IMR-90 (cell line): Measurements from ENCODE around the gene GTPBP4.

ENCODE experiments used
- BHLHE40 ChIP-seq: fragments of 150-350 bp; IDR thresholded peaks from 2 replicates; pipeline ENCODE4 v1.6.1; 2016; ENCODE audit warnings: mild to moderate bottlenecking, low read depth, low read length
- CEBPB ChIP-seq: IDR thresholded peaks from 2 replicates; pipeline ENCODE4 v1.6.1; 2012; ENCODE audit warnings: low read depth, low read length, improper control_type of control experiment
- FOS ChIP-seq: fragments of 150-350 bp; IDR thresholded peaks from 2 replicates; pipeline ENCODE4 v1.6.1; 2016; ENCODE audit warnings: low read depth, low read length
- MAZ ChIP-seq: IDR thresholded peaks from 2 replicates; pipeline ENCODE4 v1.6.1; 2012; ENCODE audit warnings: low read depth, mild to moderate bottlenecking, low read length, improper control_type of control experiment, moderate library complexity, borderline replicate concordance
- MXI1 ChIP-seq: IDR thresholded peaks from 2 replicates; pipeline ENCODE4 v1.6.1; 2012; ENCODE audit warnings: low read depth, mild to moderate bottlenecking, low read length, moderate library complexity, borderline replicate concordance
- POLR2A ChIP-seq: IDR thresholded peaks from 2 replicates; pipeline ENCODE4 v1.6.1; 2012; ENCODE audit warnings: mild to moderate bottlenecking, low read depth, low read length
- RAD21 ChIP-seq: IDR thresholded peaks from 2 replicates; pipeline ENCODE4 v1.6.1; 2012; ENCODE audit warnings: low read length, improper control_type of control experiment
- RCOR1 ChIP-seq: IDR thresholded peaks from 2 replicates; pipeline ENCODE4 v1.6.1; 2012; ENCODE audit warnings: mild to moderate bottlenecking, low read length, improper control_type of control experiment; ENCODE audit not compliant: insufficient replicate concordance
- SMC3 ChIP-seq: fragments of 150-350 bp; IDR thresholded peaks from 2 replicates; pipeline ENCODE4 v1.6.1; 2016; ENCODE audit warnings: low read depth, mild to moderate bottlenecking, antibody characterized with exemption, low read length, moderate library complexity
- TF ChIP-seq, protein P1 (sequence below): conservative IDR thresholded peaks from 2 replicates; pipeline ENCODE4 v1.5.1; 2012; ENCODE audit warnings: mild to moderate bottlenecking, low read depth, low read length, improper control_type of control experiment
- TF ChIP-seq, protein P2 (sequence below): fragments of 150-350 bp; IDR thresholded peaks from 2 replicates; pipeline ENCODE4 v1.6.1; 2016; ENCODE audit warnings: low read depth, mild to moderate bottlenecking, low read length, moderate library complexity, borderline replicate concordance
- TF ChIP-seq, protein P3 (sequence below): fragments of 150-350 bp; IDR thresholded peaks from 2 replicates; pipeline ENCODE4 v1.6.1; 2017; ENCODE audit warnings: mild to moderate bottlenecking, antibody characterized with exemption, low read length, low read depth

DNA sequence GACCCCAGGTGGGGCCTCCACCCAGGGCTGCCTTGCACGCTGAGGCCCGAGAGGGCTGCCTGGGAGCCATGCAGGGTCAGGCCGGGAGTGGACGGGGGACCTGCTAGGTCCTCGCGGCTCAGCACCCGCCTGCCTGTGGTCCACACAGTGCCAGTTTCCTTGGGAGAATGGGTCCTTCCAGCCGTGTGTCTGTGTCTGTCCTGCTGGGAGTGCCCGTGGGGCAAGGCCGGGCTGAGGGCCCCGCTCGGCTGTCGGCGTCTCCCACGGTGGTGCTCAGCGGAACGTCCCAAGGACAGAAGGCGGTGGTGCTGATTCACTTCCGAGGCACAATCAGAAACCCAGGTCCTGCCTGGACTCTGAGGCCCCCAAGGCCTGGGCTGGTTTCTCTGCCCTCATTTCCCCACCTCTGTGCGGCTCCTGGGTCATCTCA lies 23.2 kb upstream of the GTPBP4 start:
- TF ChIP-seq RAD21 = no peak
- TF ChIP-seq, protein P1, sequence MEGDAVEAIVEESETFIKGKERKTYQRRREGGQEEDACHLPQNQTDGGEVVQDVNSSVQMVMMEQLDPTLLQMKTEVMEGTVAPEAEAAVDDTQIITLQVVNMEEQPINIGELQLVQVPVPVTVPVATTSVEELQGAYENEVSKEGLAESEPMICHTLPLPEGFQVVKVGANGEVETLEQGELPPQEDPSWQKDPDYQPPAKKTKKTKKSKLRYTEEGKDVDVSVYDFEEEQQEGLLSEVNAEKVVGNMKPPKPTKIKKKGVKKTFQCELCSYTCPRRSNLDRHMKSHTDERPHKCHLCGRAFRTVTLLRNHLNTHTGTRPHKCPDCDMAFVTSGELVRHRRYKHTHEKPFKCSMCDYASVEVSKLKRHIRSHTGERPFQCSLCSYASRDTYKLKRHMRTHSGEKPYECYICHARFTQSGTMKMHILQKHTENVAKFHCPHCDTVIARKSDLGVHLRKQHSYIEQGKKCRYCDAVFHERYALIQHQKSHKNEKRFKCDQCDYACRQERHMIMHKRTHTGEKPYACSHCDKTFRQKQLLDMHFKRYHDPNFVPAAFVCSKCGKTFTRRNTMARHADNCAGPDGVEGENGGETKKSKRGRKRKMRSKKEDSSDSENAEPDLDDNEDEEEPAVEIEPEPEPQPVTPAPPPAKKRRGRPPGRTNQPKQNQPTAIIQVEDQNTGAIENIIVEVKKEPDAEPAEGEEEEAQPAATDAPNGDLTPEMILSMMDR = no peak
- TF ChIP-seq SMC3 = no peak
- no peak for TF ChIP-seq MXI1
- TF ChIP-seq BHLHE40 = no peak
- no peak for TF ChIP-seq CEBPB
- TF ChIP-seq POLR2A = no peak
- TF ChIP-seq, protein P2, sequence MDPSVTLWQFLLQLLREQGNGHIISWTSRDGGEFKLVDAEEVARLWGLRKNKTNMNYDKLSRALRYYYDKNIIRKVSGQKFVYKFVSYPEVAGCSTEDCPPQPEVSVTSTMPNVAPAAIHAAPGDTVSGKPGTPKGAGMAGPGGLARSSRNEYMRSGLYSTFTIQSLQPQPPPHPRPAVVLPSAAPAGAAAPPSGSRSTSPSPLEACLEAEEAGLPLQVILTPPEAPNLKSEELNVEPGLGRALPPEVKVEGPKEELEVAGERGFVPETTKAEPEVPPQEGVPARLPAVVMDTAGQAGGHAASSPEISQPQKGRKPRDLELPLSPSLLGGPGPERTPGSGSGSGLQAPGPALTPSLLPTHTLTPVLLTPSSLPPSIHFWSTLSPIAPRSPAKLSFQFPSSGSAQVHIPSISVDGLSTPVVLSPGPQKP = no peak
- TF ChIP-seq, protein P3, sequence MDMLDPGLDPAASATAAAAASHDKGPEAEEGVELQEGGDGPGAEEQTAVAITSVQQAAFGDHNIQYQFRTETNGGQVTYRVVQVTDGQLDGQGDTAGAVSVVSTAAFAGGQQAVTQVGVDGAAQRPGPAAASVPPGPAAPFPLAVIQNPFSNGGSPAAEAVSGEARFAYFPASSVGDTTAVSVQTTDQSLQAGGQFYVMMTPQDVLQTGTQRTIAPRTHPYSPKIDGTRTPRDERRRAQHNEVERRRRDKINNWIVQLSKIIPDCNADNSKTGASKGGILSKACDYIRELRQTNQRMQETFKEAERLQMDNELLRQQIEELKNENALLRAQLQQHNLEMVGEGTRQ = no peak
- no peak for TF ChIP-seq FOS
- no peak for TF ChIP-seq MAZ
- TF ChIP-seq RCOR1 = no peak
